ENCODE measurements around the gene HBZ.
A peak's percentile ranks its signal among the peaks of the same experiment; 100 is the strongest.

The HBZ gene

DNA sequence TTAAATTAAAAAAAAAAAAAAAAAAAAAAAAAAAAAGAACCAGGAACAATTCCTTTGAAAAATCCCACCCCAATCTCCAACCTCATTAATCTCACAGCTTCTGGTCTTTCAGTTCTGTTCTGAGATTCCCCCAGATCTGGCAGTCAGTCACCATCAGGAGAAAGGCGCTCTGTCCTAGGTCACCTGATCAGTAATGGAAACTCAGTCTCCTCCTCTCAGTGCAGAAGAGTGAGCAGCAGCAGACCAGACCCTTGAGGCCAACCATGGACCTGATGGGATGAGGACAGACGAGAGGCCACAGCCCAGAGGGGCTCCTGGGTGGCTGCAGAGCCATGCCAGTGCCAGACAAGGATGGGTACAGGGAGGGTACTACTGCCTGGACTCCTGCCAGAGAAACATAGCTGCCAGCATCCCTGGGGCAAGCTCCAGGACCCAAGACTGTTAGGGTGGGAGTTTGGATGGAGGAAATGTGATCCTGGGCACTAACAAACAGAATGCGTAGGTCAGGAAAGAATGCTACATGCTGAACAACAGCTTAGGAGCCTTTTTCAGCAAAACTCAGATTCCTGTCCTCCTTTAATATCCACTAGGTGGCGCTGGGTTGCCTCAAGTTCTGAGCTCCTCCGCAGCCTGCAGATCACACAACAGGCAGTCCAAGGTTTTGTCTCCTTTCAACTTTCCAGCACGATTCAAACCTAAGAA is 45.7 kb upstream of the HBZ start:
- Histone ChIP-seq H3K4me3 (ENCODE audit: insufficient read depth in 1 of 2, low read depth in 1 of 2, low read length in 2 of 2) (no peak overlapping the region), H2AFZ (ENCODE audit: low read depth, low read length) (no peak overlapping the region), H3K27ac (ENCODE audit: low read length, poor library complexity, severe bottlenecking) (no peak overlapping the region), H4K91ac (ENCODE audit: low read length) (no peak overlapping the region), H3K36me3 (ENCODE audit: control insufficient read depth in 1 of 2, insufficient read depth in 2 of 2, low read depth in 1 of 2, low read length in 2 of 2) (peaks cover 52 to 62% of the 10 kb centered on the region in 2 experiments), H2BK120ac (ENCODE audit: low read depth, low read length) (no peak overlapping the region), H3K23ac (ENCODE audit: low read length in 2 of 2) (no peak overlapping the region), H3K4me2 (ENCODE audit: low read length, poor library complexity, severe bottlenecking) (no peak overlapping the region), H2BK5ac (ENCODE audit: low read depth, low read length, poor library complexity, severe bottlenecking) (no peak overlapping the region), H3K27me3 (ENCODE audit: control insufficient read depth in 1 of 2, insufficient read depth in 1 of 2, low read length in 2 of 2) (no peaks in the 10 kb centered on the region), H4K8ac (ENCODE audit: low read length) (peak overlapping the region; percentile 1), H2AK5ac (ENCODE audit: low read length, severe bottlenecking) (peak overlapping the region; percentile 18), H2BK12ac (ENCODE audit: low read length in 2 of 2) (no peak overlapping the region), H3K79me1 (replicated peaks; ENCODE audit: low read length, poor library complexity, severe bottlenecking) (peaks cover 9% of the 10 kb centered on the region), H3K4me1 (ENCODE audit: control insufficient read depth, insufficient read depth, low read depth, low read length) (peaks cover 7% of the 10 kb centered on the region), H3K18ac (ENCODE audit: low read depth in 1 of 2, low read length in 2 of 2) (no peak overlapping the region), H3K14ac (ENCODE audit: low read length in 2 of 2) (no peak overlapping the region), H3K4ac (ENCODE audit: low read depth in 1 of 2, low read length in 2 of 2) (no peak overlapping the region), H3K9me3 (ENCODE audit: control insufficient read depth, low read length) (no peaks in the 10 kb centered on the region), H3K9ac (ENCODE audit: low read length) (peak overlapping the region; percentile 36), H2BK15ac (ENCODE audit: low read depth, poor library complexity, severe bottlenecking) (no peak overlapping the region)
- WGBS = 26% methylated on average over 6 of the region's 6 CpGs
- peak; percentile 79 for DNase-seq

DNA sequence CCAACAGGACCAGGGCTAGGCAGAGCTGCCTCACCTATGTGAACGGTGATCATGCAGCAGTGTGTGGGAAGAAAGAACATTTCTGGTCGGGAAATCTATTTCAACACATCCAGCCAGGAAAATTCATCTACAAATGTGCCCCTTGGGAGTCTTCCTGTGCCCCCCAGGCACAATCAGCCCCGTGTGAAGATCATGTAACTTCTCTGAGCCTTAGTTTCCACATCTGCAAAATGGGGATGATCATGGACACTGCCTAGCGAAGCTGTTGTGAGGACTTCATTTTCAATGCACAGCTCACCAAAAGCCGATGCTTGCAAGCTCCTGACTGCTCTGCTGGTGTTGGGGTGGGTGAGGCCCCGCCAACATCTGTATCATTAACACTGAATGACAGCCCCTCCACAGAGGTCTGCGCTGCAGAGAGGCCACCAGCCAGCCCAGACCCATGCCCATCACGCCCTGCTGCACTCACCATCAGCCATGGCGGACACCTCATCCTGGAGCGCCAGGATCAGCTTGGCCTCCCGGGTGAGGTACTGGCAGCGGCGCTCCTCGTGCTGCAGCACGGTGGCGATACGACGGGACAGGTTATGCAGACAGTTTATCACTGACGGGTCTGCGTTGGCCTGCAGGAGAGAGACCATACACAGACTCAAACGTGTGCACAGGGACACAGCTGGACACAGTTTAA is 40.1 kb upstream of the HBZ start:
- no peak overlapping the region for H2AFZ ChIP-seq (ENCODE audit: low read depth, low read length)

DNA sequence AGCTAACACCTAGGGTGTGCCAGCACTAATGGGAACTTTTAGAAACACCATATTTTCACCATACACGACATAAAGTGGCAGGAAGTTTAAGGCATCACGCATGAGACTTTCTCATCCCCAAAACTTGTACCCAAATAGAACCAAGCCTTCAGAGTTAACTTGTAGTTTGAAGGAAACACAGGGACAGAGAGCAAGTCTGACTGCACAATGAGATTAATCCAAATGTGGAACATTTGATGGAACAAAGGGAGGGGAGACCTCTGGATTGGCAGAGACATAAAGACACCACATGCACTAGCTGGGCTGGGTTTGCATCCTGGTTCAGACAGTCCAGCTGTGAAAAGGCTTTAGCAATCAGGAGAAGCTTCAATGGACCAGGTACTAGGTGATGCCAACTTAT is 38.1 kb upstream of the HBZ start:
- H3K9ac ChIP-seq (ENCODE audit: low read length) = no peak overlapping the region
- DNase-seq = no peak
- H3K14ac ChIP-seq (ENCODE audit: low read length in 2 of 2) = no peak overlapping the region
- no peak overlapping the region for H4K91ac ChIP-seq (ENCODE audit: low read length)
- H2BK120ac ChIP-seq (ENCODE audit: low read depth, low read length) = no peak overlapping the region
- no peak overlapping the region for H2BK15ac ChIP-seq (ENCODE audit: low read depth, poor library complexity, severe bottlenecking)
- H3K4me3 ChIP-seq (ENCODE audit: insufficient read depth in 1 of 2, low read depth in 1 of 2, low read length in 2 of 2) = no peak overlapping the region
- peaks cover 22% of the 10 kb centered on the region for H3K4me1 ChIP-seq (ENCODE audit: control insufficient read depth, insufficient read depth, low read depth, low read length)
- H3K27me3 ChIP-seq (ENCODE audit: control insufficient read depth in 1 of 2, insufficient read depth in 1 of 2, low read length in 2 of 2) = no peaks in the 10 kb centered on the region
- no peak overlapping the region for H2AK5ac ChIP-seq (ENCODE audit: low read length, severe bottlenecking)
- no peak overlapping the region for H3K4me2 ChIP-seq (ENCODE audit: low read length, poor library complexity, severe bottlenecking)
- H3K27ac ChIP-seq (ENCODE audit: low read length, poor library complexity, severe bottlenecking) = no peak overlapping the region
- H2BK12ac ChIP-seq (ENCODE audit: low read length in 2 of 2) = no peak overlapping the region
- H2AFZ ChIP-seq (ENCODE audit: low read depth, low read length) = no peak overlapping the region
- H3K18ac ChIP-seq (ENCODE audit: low read depth in 1 of 2, low read length in 2 of 2) = no peak overlapping the region
- no peak overlapping the region for H2BK5ac ChIP-seq (ENCODE audit: low read depth, low read length, poor library complexity, severe bottlenecking)
- no CpG with 5 or more reads among the region's 2 CpGs for WGBS
- H3K79me1 ChIP-seq (replicated peaks; ENCODE audit: low read length, poor library complexity, severe bottlenecking) = peaks cover 17% of the 10 kb centered on the region
- H3K4ac ChIP-seq (ENCODE audit: low read depth in 1 of 2, low read length in 2 of 2) = no peak overlapping the region
- H3K36me3 ChIP-seq (ENCODE audit: control insufficient read depth in 1 of 2, insufficient read depth in 2 of 2, low read depth in 1 of 2, low read length in 2 of 2) = peaks cover 52 to 73% of the 10 kb centered on the region in 2 experiments
- H3K23ac ChIP-seq (ENCODE audit: low read length in 2 of 2) = no peak overlapping the region
- H3K9me3 ChIP-seq (ENCODE audit: control insufficient read depth, low read length) = no peaks in the 10 kb centered on the region
- H4K8ac ChIP-seq (ENCODE audit: low read length) = no peak overlapping the region

More for the DNA sequence above, 40.1 kb upstream of the HBZ start:
- H3K14ac ChIP-seq (ENCODE audit: low read length in 2 of 2) = no peak overlapping the region
- no peak overlapping the region for H3K4me3 ChIP-seq (ENCODE audit: insufficient read depth in 1 of 2, low read depth in 1 of 2, low read length in 2 of 2)
- WGBS = 99% methylated on average over 21 of the region's 21 CpGs
- H3K79me1 ChIP-seq (replicated peaks; ENCODE audit: low read length, poor library complexity, severe bottlenecking) = peaks cover 9% of the 10 kb centered on the region
- H3K4me2 ChIP-seq (ENCODE audit: low read length, poor library complexity, severe bottlenecking) = no peak overlapping the region
- peak overlapping the region; percentile 49 for H3K9ac ChIP-seq (ENCODE audit: low read length)
- no peak overlapping the region for H2AK5ac ChIP-seq (ENCODE audit: low read length, severe bottlenecking)
- no peaks in the 10 kb centered on the region for H3K9me3 ChIP-seq (ENCODE audit: control insufficient read depth, low read length)
- no peak overlapping the region for H3K18ac ChIP-seq (ENCODE audit: low read depth in 1 of 2, low read length in 2 of 2)
- no peak overlapping the region for H2BK120ac ChIP-seq (ENCODE audit: low read depth, low read length)
- H3K4me1 ChIP-seq (ENCODE audit: control insufficient read depth, insufficient read depth, low read depth, low read length) = peaks cover 17% of the 10 kb centered on the region
- no peak overlapping the region for H4K8ac ChIP-seq (ENCODE audit: low read length)
- no peak for DNase-seq
- H3K36me3 ChIP-seq (ENCODE audit: control insufficient read depth in 1 of 2, insufficient read depth in 2 of 2, low read depth in 1 of 2, low read length in 2 of 2) = peaks cover 47 to 71% of the 10 kb centered on the region in 2 experiments
- no peak overlapping the region for H2BK12ac ChIP-seq (ENCODE audit: low read length in 2 of 2)
- no peak overlapping the region for H4K91ac ChIP-seq (ENCODE audit: low read length)
- H3K27ac ChIP-seq (ENCODE audit: low read length, poor library complexity, severe bottlenecking) = no peak overlapping the region
- H2BK5ac ChIP-seq (ENCODE audit: low read depth, low read length, poor library complexity, severe bottlenecking) = no peak overlapping the region
- no peak overlapping the region for H3K4ac ChIP-seq (ENCODE audit: low read depth in 1 of 2, low read length in 2 of 2)
- no peaks in the 10 kb centered on the region for H3K27me3 ChIP-seq (ENCODE audit: control insufficient read depth in 1 of 2, insufficient read depth in 1 of 2, low read length in 2 of 2)
- no peak overlapping the region for H3K23ac ChIP-seq (ENCODE audit: low read length in 2 of 2)
- H2BK15ac ChIP-seq (ENCODE audit: low read depth, poor library complexity, severe bottlenecking) = no peak overlapping the region

DNA sequence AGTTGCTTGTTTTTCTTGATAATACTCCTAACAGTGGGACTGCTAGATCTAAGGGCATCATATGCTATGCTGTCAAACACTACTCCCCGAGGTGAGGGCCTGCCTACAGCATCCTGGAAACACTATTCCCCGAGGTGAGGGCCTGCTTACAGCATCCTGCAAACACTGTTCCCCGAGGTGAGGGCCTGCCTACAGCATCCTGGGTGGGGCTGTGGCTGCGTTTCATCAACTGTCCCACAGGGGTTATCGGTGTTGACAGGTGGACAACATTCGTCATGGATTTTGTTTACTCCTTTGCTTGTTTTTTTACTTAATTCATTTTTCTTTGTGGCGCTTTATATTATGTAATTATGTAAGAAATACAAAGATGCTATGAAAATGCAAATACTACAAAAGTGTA is 36.4 kb upstream of the HBZ start:
- no peak overlapping the region for H3K9ac ChIP-seq (ENCODE audit: low read length)
- H2BK120ac ChIP-seq (ENCODE audit: low read depth, low read length) = no peak overlapping the region
- no peak overlapping the region for H3K23ac ChIP-seq (ENCODE audit: low read length in 2 of 2)
- no peak overlapping the region for H2BK12ac ChIP-seq (ENCODE audit: low read length in 2 of 2)
- H3K27me3 ChIP-seq (ENCODE audit: control insufficient read depth in 1 of 2, insufficient read depth in 1 of 2, low read length in 2 of 2) = no peaks in the 10 kb centered on the region
- no peak overlapping the region for H2BK5ac ChIP-seq (ENCODE audit: low read depth, low read length, poor library complexity, severe bottlenecking)
- no peak overlapping the region for H4K91ac ChIP-seq (ENCODE audit: low read length)
- H3K36me3 ChIP-seq (ENCODE audit: control insufficient read depth in 1 of 2, insufficient read depth in 2 of 2, low read depth in 1 of 2, low read length in 2 of 2) = peaks cover 48 to 68% of the 10 kb centered on the region in 2 experiments
- H4K8ac ChIP-seq (ENCODE audit: low read length) = no peak overlapping the region
- no peak overlapping the region for H3K18ac ChIP-seq (ENCODE audit: low read depth in 1 of 2, low read length in 2 of 2)
- peaks cover 22% of the 10 kb centered on the region for H3K4me1 ChIP-seq (ENCODE audit: control insufficient read depth, insufficient read depth, low read depth, low read length)
- H3K4me2 ChIP-seq (ENCODE audit: low read length, poor library complexity, severe bottlenecking) = no peak overlapping the region
- no peak overlapping the region for H2AFZ ChIP-seq (ENCODE audit: low read depth, low read length)
- no peak overlapping the region for H3K4me3 ChIP-seq (ENCODE audit: insufficient read depth in 1 of 2, low read depth in 1 of 2, low read length in 2 of 2)
- H3K79me1 ChIP-seq (replicated peaks; ENCODE audit: low read length, poor library complexity, severe bottlenecking) = peaks cover 31% of the 10 kb centered on the region
- H3K4ac ChIP-seq (ENCODE audit: low read depth in 1 of 2, low read length in 2 of 2) = no peak overlapping the region
- no peak overlapping the region for H2AK5ac ChIP-seq (ENCODE audit: low read length, severe bottlenecking)
- H3K27ac ChIP-seq (ENCODE audit: low read length, poor library complexity, severe bottlenecking) = no peak overlapping the region
- no peak for DNase-seq
- H3K14ac ChIP-seq (ENCODE audit: low read length in 2 of 2) = no peak overlapping the region
- H3K9me3 ChIP-seq (ENCODE audit: control insufficient read depth, low read length) = no peaks in the 10 kb centered on the region
- 66% methylated on average over 4 of the region's 7 CpGs for WGBS
- H2BK15ac ChIP-seq (ENCODE audit: low read depth, poor library complexity, severe bottlenecking) = no peak overlapping the region
